NCI-H2107 treated with DMSO at 0.1 percent for 48 hours (cell line): Measurements from ENCODE around the gene CSNK2B.

Experiments
- DNase-seq: peaks from one replicate; lab custom pipeline; 2025; ENCODE audit not compliant: unreplicated experiment; lab: John Stamatoyannopoulos, UW

The CSNK2B gene

DNA sequence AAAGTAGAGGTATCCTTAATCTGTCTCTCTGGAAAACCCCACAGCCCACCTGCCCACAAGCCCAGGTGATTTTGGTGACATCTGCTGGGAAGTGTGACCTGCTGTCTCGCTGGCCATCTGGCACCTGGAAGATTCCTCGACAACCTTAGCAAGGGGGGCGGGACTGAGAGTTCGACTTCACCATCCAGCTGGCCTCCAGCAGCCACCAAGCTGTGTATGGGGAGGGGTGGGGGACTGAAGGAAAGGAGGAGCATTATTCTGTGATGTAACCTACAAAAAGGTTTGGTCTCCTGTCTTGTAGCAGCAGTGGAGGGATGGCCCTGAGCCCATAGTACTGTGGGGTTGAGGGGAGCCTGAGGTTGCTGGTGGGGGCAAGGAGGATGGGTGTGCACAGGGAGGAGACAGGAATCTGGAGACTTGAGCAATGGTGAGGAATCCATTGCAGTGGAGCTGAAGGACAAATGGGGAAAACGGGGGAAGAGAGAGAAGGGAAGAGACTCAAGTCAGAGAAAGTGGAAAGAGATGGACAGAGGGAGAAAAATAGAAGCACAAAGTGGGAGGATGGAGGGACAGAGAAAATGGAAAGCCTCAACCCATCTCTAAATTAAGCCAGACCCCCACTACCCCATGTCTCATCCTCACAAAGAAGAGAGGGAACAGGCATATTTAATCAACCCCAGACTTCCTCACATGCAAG, 44.8 kb downstream of the CSNK2B start:
- DNase-seq, result no peak

DNA sequence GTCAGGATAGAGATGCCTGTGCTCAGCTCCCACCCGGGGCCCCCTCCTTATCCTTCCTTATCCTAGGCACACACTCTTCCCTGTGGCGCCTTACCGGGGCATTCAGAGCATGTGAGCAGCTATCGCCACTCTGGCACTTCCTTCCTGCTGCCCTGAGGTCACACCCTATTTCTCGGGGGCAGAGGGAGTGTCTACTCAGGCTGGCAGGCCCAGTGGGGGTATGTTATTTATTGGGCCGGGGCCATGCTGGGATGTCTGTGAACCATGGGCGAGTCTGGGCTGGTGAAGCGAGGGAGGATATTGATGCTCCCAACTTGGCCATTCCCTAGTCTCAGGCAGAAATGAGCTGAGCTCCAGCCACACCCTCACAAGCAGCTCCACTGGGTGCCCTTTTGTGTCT, 45.4 kb downstream of the CSNK2B start:
- no peak for DNase-seq

DNA sequence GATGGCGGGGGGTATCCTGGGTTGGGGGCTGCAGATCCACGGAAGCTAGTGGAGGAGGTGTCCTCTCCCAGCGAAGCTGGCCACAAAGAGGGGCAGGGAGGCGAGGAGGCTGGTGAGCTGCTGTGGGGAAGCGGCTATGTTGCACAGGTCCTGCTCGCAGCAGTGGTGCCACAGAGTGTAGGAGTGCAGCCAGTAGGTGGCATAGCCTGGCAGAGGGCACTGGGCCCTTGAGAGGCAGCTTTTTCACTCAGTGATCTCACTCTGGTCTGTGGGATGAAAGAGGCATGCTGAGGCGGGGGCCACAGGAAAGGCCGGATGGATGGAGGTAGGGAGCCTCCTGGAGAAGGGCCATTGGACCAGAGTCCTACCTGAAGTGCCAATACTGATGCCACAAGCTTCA, 46.4 kb downstream of the CSNK2B start:
- DNase-seq, result no peak

DNA sequence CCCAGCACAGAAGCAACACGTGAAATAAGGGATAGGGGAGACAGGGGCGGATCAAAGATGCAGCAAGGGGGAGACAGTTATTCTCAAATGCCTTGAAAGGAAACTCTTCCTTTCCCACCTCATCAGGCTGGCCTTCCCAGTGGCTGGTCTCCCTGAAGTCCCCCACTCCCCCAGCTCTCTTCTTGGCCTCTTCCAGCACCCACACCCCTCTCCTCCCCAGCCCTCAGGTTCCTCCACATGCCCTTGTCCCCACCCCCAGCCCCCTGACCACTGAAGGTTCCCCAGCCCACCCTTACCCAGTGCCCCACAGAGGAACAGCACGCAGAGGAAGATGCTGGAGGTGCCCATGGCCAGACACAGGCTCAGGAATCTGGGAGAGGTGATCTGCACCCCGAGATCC, 47.6 kb downstream of the CSNK2B start:
- no peak for DNase-seq

DNA sequence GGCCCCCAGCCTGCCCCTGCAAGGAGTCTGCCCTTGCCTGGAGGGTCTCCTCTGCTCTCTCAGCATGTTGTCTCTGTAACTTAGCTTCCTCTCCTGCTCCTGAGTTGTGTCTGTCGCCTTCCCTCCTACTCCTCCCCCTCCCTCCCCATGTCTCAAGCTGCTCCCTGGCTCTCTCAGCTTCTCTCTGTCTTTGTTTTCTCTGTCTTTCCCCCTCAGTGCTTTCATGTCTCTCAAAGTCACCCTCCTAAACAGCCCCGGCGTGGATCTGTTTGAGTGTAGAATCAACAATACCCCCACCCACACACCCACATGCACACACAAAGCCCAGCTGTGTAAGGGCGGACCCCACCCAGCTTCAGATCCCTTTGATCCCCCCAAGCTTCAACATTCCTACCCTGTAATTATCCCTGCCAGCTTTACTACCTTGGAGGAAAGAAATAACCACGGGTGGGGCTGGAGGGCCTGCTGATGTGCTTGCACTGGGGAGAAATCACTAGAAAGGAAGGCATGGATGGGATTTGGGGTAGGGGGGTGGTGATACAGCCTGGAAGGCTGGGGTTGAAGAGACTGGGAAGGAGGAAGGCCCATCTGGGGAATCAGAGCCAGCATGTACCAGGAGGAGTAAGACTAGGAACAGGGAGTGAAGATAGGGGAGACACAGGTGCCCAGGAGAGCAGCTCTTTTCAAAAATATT, 48.3 kb downstream of the CSNK2B start:
- no peak for DNase-seq

DNA sequence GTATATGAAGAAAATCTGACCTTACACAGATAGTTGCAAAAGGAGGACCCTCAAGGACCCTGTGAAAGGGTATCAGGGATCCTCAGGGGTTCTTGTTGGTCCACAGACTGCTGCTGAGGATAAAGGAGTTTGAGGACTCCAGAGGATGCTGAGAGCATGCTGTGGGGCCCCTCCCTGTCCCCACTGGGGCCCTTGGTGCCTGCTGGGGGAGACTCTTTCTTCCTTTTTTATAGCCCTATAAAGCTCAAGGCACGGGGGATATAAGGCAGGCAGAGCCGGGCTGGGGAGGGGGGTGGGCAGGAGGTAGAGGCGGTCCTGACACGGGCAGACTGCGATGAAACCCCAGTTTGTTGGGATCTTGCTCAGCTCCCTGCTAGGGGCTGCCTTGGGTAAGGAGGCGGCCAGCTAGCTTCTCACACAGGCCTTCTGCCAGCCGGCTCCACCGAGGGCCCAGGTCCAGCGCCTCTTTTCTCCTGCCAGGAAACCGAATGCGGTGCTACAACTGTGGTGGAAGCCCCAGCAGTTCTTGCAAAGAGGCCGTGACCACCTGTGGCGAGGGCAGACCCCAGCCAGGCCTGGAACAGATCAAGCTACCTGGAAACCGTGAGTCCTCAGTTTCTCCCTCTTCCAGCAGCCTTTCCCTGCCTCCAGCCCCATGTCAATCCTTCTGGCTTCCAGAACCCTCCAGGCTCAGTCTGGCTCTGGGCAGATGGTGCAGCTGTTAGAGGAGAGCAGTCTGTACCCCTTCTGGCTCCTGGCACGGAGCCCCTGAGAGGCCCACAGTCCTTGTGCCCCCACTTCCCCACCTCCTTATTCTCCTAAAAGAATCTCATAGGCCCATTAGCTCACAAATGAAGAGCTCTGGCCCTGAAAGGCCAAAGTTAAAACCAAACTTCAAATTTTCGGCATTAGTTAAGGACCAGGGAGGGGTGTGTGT, 49.4 kb downstream of the CSNK2B start, which contains the start of gene LY6G6D:
TSS of gene LY6G6D (plus strand) at position 327 of the 937 bp plus-strand sequence. CDS start at position 335, 8 bp downstream.
- DNase-seq, result no peak

DNA sequence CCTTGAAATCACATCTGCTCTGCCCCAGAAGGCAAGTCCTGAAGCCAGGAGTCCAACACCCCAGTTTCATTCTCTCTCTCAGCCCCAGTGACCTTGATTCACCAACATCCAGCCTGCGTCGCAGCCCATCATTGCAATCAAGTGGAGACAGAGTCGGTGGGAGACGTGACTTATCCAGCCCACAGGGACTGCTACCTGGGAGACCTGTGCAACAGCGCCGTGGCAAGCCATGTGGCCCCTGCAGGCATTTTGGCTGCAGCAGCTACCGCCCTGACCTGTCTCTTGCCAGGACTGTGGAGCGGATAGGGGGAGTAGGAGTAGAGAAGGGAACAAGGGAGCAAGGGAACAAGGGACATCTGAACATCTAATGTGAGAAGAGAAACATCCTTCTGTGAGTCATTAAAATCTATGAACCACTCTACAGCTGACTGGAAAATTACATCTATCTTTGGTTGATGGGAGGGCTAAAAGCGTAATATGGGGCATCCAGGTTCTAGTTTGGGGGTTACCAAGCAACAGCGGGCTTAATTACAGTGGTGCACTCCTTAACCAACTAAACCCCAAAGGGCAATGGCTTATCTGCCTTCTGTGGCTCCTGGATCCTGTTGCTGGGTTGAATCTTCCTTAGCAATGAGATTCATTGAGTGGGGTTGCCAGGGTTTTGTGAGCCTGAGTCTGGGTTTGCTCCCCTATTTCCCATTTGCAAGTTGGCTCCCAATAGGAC, 51.8 kb downstream of the CSNK2B start:
- DNase-seq, result no peak

DNA sequence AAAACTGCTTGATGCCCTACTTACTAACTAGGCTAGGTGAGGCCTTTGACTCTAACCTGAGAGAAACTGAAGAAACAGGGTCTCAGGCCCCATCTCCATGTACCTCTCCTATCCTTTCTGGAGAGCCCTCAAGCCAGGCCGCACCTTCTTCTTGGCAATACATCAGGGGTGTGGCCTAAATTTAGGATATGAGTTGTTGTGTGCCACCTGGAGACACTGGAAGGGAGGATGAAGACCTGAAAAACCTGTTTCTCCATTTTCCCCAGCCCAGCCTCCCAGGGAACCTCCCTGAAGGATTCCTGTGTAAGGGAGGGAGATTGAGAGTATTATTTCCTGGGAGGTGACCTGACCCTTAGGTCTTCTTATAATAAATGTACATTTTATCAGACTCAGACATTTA, 52.4 kb downstream of the CSNK2B start:
- no peak for DNase-seq

DNA sequence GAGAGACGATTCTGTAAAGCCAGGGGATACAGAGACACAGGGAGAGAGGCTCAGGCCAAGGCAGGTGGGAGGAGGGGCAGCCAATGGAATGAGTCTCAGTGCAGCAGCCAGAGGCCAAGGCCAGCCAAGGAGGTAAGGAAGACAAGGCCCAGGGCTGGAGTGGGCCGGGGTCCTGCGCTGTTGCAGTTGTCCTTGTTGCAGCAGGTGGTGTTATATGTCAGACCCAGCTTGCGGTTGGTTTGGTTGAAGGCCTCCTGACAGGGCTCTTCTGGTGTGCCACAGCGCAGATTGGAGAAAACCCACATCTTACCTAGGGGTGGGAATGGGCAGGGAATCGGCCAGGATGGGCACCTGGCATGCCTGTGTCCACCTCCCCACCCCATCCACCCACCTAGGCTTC, 53.1 kb downstream of the CSNK2B start:
- no peak for DNase-seq
